SK-N-SH (cell line): ENCODE measurements around the gene XPOT. TPM values are rescaled to one million over a fixed set of nuclear protein-coding genes. Genes with fewer than 3 reads are reported as not detected.

Source experiments
- CTCF ChIA-PET: fragments of 300-600, 350-600 bp; formaldehyde crosslinking; extraction: SDS; loops from one replicate; lab custom pipeline; 2021; lab: Yijun Ruan, JAX
- POLR2A ChIA-PET: fragments of 350-600 bp; sonication (Branson Sonifier 250); formaldehyde crosslinking; extraction: SDS; loops from one replicate; lab custom pipeline; 2020; ENCODE audit warnings: antibody characterized with exemption, inconsistent platforms; lab: Yijun Ruan, JAX
- DNase-seq: peaks from one replicate; pipeline ENCODE4 v3.0.0; 2012
- H2AFZ ChIP-seq: fragments of 200-600 bp; sonication (generic); 2 replicates; pipeline ENCODE4 v1.8.1; 2016; ENCODE audit warnings: antibody characterized with exemption, mild to moderate bottlenecking, low read depth
- H3F3A ChIP-seq: fragments of 200-600 bp; sonication (generic); replicated peaks from 2 replicates; pipeline ENCODE3; 2016; ENCODE audit warnings: antibody characterized with exemption, mild to moderate bottlenecking; ENCODE audit not compliant: insufficient read depth
- H3K27ac ChIP-seq, 2 experiments: fragments of 200-500 bp in 1 of 2; fragments of 200-600 bp in 1 of 2; sonication (Bioruptor generic) in 1 of 2; sonication (generic), shearing (Covaris generic) in 1 of 2; 2 replicates each; pipeline versions ENCODE4 v1.5.1 to v1.6.1; 2014 to 2016; ENCODE audit warnings: low read depth in 2 of 2, inconsistent platforms in 1 of 2, low read length in 1 of 2, mild to moderate bottlenecking in 1 of 2, mixed read lengths in 1 of 2
- H3K27me3 ChIP-seq: fragments of 200-600 bp; sonication (generic), shearing (Covaris generic); 2 replicates; pipeline ENCODE4 v1.6.1; 2016; ENCODE audit warnings: mixed run types; ENCODE audit not compliant: insufficient read depth
- H3K36me3 ChIP-seq, 2 experiments: fragments of 200-500 bp in 1 of 2; fragments of 200-600 bp in 1 of 2; sonication (Bioruptor generic) in 1 of 2; sonication (generic) in 1 of 2; replicated peaks in 1 of 2; 2 replicates each; pipeline versions ENCODE3 to v1.5.1; 2014 to 2016; ENCODE audit warnings: low read length in 1 of 2, mild to moderate bottlenecking in 1 of 2; ENCODE audit not compliant: insufficient read depth in 2 of 2, control insufficient read depth in 1 of 2
- H3K4me1 ChIP-seq, 2 experiments: fragments of 200-500 bp in 1 of 2; fragments of 200-600 bp in 1 of 2; sonication (Bioruptor generic) in 1 of 2; sonication (generic), shearing (Covaris generic) in 1 of 2; 2 replicates each; pipeline versions ENCODE4 v1.5.1 to v1.6.1; 2014 to 2016; ENCODE audit warnings: low read depth in 1 of 2, low read length in 1 of 2, mixed run types in 1 of 2; ENCODE audit not compliant: insufficient read depth in 2 of 2, control insufficient read depth in 1 of 2
- H3K4me2 ChIP-seq: fragments of 200-600 bp; sonication (generic), shearing (Covaris generic); 2 replicates; pipeline ENCODE4 v1.6.1; 2017; ENCODE audit warnings: mixed run types
- H3K4me3 ChIP-seq, 2 experiments: fragments of 200-500 bp in 1 of 2; fragments of 200-600 bp in 1 of 2; sonication (Bioruptor generic) in 1 of 2; sonication (generic), shearing (Covaris generic) in 1 of 2; 2 replicates each; pipeline versions ENCODE4 v1.5.1 to v1.8.1; 2014 to 2016; ENCODE audit warnings: low read depth in 2 of 2, inconsistent platforms in 1 of 2, low read length in 1 of 2, mild to moderate bottlenecking in 1 of 2, mixed read lengths in 1 of 2, moderate library complexity in 1 of 2
- H3K79me2 ChIP-seq: fragments of 200-600 bp; sonication (generic); 2 replicates; pipeline ENCODE4 v1.8.1; 2017; ENCODE audit warnings: mild to moderate bottlenecking; ENCODE audit not compliant: insufficient read depth
- H3K9ac ChIP-seq: fragments of 200-600 bp; sonication (generic); 2 replicates; pipeline ENCODE4 v1.6.1; 2017; ENCODE audit warnings: mixed run types
- H3K9me2 ChIP-seq: fragments of 200-600 bp; sonication (generic); 2 replicates; pipeline ENCODE4 v1.6.1; 2017; ENCODE audit warnings: mixed run types
- H3K9me3 ChIP-seq: fragments of 200-600 bp; sonication (generic); 2 replicates; pipeline ENCODE4 v1.6.1; 2017; ENCODE audit warnings: mixed run types, mild to moderate bottlenecking, moderate library complexity
- H4K20me1 ChIP-seq: fragments of 200-600 bp; sonication (generic); 2 replicates; pipeline ENCODE4 v1.6.1; 2017; ENCODE audit warnings: mild to moderate bottlenecking, mixed run types; ENCODE audit not compliant: insufficient read depth
- CHD2 ChIP-seq: fragments of 150-350 bp; IDR thresholded peaks from 2 replicates; pipeline ENCODE4 v1.6.1; 2018; ENCODE audit warnings: low read length; ENCODE audit not compliant: partially characterized antibody
- ELF1 ChIP-seq: IDR thresholded peaks from 2 replicates; pipeline ENCODE4 v1.4.0; 2012
- EP300 ChIP-seq, 2 experiments: IDR thresholded peaks; 2 replicates each; pipeline versions ENCODE4 v1.4.0 to v1.6.1; 2012; ENCODE audit warnings: borderline replicate concordance in 1 of 2, low read depth in 1 of 2, low read length in 1 of 2
- FOXJ3 ChIP-seq: sonication (generic); formaldehyde crosslinking; IDR thresholded peaks from 2 replicates; pipeline ENCODE4 v1.5.1; 2020; ENCODE audit warnings: mild to moderate bottlenecking, missing genetic modification reagents
- FOXM1 ChIP-seq: IDR thresholded peaks from 2 replicates; pipeline ENCODE4 v1.4.0; 2012; ENCODE audit warnings: low read depth, mild to moderate bottlenecking
- IRF3 ChIP-seq: fragments of 150-350 bp; IDR thresholded peaks from 2 replicates; pipeline ENCODE4 v1.6.1; 2016; ENCODE audit warnings: mild to moderate bottlenecking, low read depth, low read length
- JUND ChIP-seq: IDR thresholded peaks from 2 replicates; pipeline ENCODE4 v1.4.0; 2012
- MAX ChIP-seq: IDR thresholded peaks from 2 replicates; pipeline ENCODE4 v1.4.0; 2012; ENCODE audit warnings: low read depth
- MEF2A ChIP-seq: IDR thresholded peaks from 2 replicates; pipeline ENCODE4 v1.4.0; 2012; ENCODE audit warnings: low read depth, borderline replicate concordance
- MXI1 ChIP-seq: IDR thresholded peaks from 2 replicates; pipeline ENCODE4 v1.6.1; 2012; ENCODE audit warnings: mild to moderate bottlenecking, low read depth, low read length, improper control_type of control experiment
- NFIC ChIP-seq: IDR thresholded peaks from 2 replicates; pipeline ENCODE4 v1.4.0; 2012; ENCODE audit warnings: borderline replicate concordance
- NRF1 ChIP-seq: IDR thresholded peaks from 2 replicates; pipeline ENCODE4 v1.6.1; 2012; ENCODE audit warnings: low read depth, mild to moderate bottlenecking, low read length
- RFX5 ChIP-seq: IDR thresholded peaks from 2 replicates; pipeline ENCODE4 v1.6.1; 2012; ENCODE audit warnings: mild to moderate bottlenecking, improper control_type of control experiment, low read length
- RXRA ChIP-seq: IDR thresholded peaks from 2 replicates; pipeline ENCODE4 v1.4.0; 2012; ENCODE audit warnings: low read depth, mild to moderate bottlenecking, borderline replicate concordance
- TCF12 ChIP-seq: IDR thresholded peaks from 2 replicates; pipeline ENCODE4 v1.4.0; 2012
- TEAD4 ChIP-seq: IDR thresholded peaks from 2 replicates; pipeline ENCODE4 v1.4.0; 2012; ENCODE audit warnings: mild to moderate bottlenecking, borderline replicate concordance; ENCODE audit not compliant: insufficient read depth
- USF1 ChIP-seq: IDR thresholded peaks from 2 replicates; pipeline ENCODE4 v1.4.0; 2012; ENCODE audit warnings: low read depth, borderline replicate concordance
- USF2 ChIP-seq: fragments of 150-350 bp; IDR thresholded peaks from 2 replicates; pipeline ENCODE4 v1.6.1; 2017; ENCODE audit warnings: antibody characterized with exemption, low read length, low read depth, borderline replicate concordance
- ZBTB33 ChIP-seq: IDR thresholded peaks from 2 replicates; pipeline ENCODE4 v1.4.0; 2012; ENCODE audit warnings: low read depth, borderline replicate concordance
- WGBS: methylation state at CpG from one replicate; pipeline ENCODE4 v1.1.6; 2017; ENCODE audit warnings: low lambda C conversion rate; 5-methylcytosine and 5-hydroxymethylcytosine counted together
- polyA plus RNA-seq, 3 experiments: library from polyadenylated mRNA; depleted of rRNA; stranded (reverse); fragments of >200 nt; gene quantifications; 2 replicates each; pipeline ENCODE4 v1.2.3, GENCODE V29; 2012

XPOT gene
- polyA plus RNA-seq, 1 of the 3 experiments (the other 2 are of a cell fraction) = 25.6 TPM

GRCh38 chr12:64428956-64429355, 24.8 kb downstream of the XPOT start:
- 95% methylated on average over 4 of the region's 4 CpGs for WGBS

More at GRCh38 chr12:64428956-64429355, 24.8 kb downstream of the XPOT start:
- POLR2A ChIA-PET = no interaction called here
- Histone ChIP-seq H3K27ac (no peak overlapping the region), H3K79me2 (0 out of 2 replicates have a peak, but pooled peaks cover 3% of the 10 kb centered on the region), H3K9me2 (no peaks in the 10 kb centered on the region), H3K36me3 (peaks cover 70 to 95% of the 10 kb centered on the region in 2 experiments), H2AFZ (no peak overlapping the region), H3K27me3 (no peaks in the 10 kb centered on the region), H3K4me3 (no peak overlapping the region), H3F3A (peaks cover 11% of the 10 kb centered on the region), H3K4me1 (no peaks in the 10 kb centered on the region), H3K9me3 (no peaks in the 10 kb centered on the region), H4K20me1 (no peaks in the 10 kb centered on the region), H3K4me2 (no peak overlapping the region), H3K9ac (no peak overlapping the region)
- CTCF ChIA-PET = no interaction called here
- no peak for TF ChIP-seq RXRA
- TF ChIP-seq USF2 = no peak
- TF ChIP-seq EP300 (IDR thresholded peaks at IDR 0.05; ENCODE audit: borderline replicate concordance in 1 of 2, low read depth in 1 of 2, low read length in 1 of 2) = no peak
- TF ChIP-seq FOXJ3 = no peak
- no peak for TF ChIP-seq MAX
- no peak for TF ChIP-seq NFIC
- TF ChIP-seq TCF12 = no peak
- no peak for TF ChIP-seq ZBTB33
- TF ChIP-seq RFX5 = no peak
- no peak for TF ChIP-seq MEF2A
- TF ChIP-seq MXI1 = no peak
- TF ChIP-seq USF1 = no peak
- no peak for TF ChIP-seq FOXM1
- TF ChIP-seq CHD2 = no peak
- no peak for TF ChIP-seq TEAD4
- no peak for TF ChIP-seq ELF1
- no peak for TF ChIP-seq JUND
- no peak for TF ChIP-seq IRF3
- no peak for TF ChIP-seq NRF1
- DNase-seq = no peak
